Measurements from ENCODE around the gene UNC13D. TPM values are rescaled to one million over a fixed set of nuclear protein-coding genes. Genes with fewer than 3 reads are reported as not detected.

Gene UNC13D
- total and polyA plus RNA-seq, 2 experiments from 2014 or later: 0.06 to 0.65 TPM

- H4K20me1 ChIP-seq (ENCODE audit: insufficient read depth): no peaks in the 10 kb centered on the region
- no peak for DNase-seq
- H3K27me3 ChIP-seq (replicated peaks; ENCODE audit: insufficient read depth): no peaks in the 10 kb centered on the region
- 85 to 88% methylated on average over 8 of the region's 8 CpGs for WGBS, 2 experiments (ENCODE audit: low coverage in 1 of 2, low lambda C conversion rate in 2 of 2, missing lambda C conversion rate in 2 of 2)
- no peak overlapping the region for H2AFZ ChIP-seq
- no peak overlapping the region for H3K4me2 ChIP-seq (ENCODE audit: unreplicated experiment)
- H3K4me3 ChIP-seq: no peak overlapping the region
- no peaks in the 10 kb centered on the region for H3K79me2 ChIP-seq (ENCODE audit: insufficient read depth)
- TF ChIP-seq EZH2phosphoT487 (IDR thresholded peaks at IDR 0.05; ENCODE audit: insufficient read depth, low read depth) (no peak), EZH2 (IDR thresholded peaks at IDR 0.05; ENCODE audit: insufficient read depth, poor library complexity, severe bottlenecking) (no peak)
- H3F3A ChIP-seq (ENCODE audit: insufficient read depth): peaks cover 7% of the 10 kb centered on the region; the same call in 1 of the 2 replicates
- no peaks in the 10 kb centered on the region for H3K4me1 ChIP-seq (ENCODE audit: insufficient read depth)
- H3K9ac ChIP-seq: no peak overlapping the region
- in situ Hi-C loops (cut with MboI): no loop called here
- no peaks in the 10 kb centered on the region for H3K36me3 ChIP-seq (ENCODE audit: low read depth)
- no peaks in the 10 kb centered on the region for H3K9me2 ChIP-seq (ENCODE audit: insufficient read depth)
- H3K9me3 ChIP-seq (ENCODE audit: low read depth): no peaks in the 10 kb centered on the region
- H3K27ac ChIP-seq: no peak overlapping the region
Observed at GRCh38 chr17:75885431-75885830, 41.2 kb upstream of the UNC13D start.

- Histone ChIP-seq H3F3A (ENCODE audit: insufficient read depth) (0 out of 2 replicates have a peak, but pooled peaks cover 8% of the 10 kb centered on the region), H3K4me2 (ENCODE audit: unreplicated experiment) (no peak overlapping the region), H3K27me3 (replicated peaks; ENCODE audit: insufficient read depth) (peaks cover 12% of the 10 kb centered on the region), H3K4me1 (ENCODE audit: insufficient read depth) (peaks cover 5% of the 10 kb centered on the region; the same call in 1 of the 2 replicates), H4K20me1 (ENCODE audit: insufficient read depth) (no peaks in the 10 kb centered on the region), H3K79me2 (ENCODE audit: insufficient read depth) (no peaks in the 10 kb centered on the region), H3K9ac (no peak overlapping the region), H3K36me3 (ENCODE audit: low read depth) (no peaks in the 10 kb centered on the region), H3K27ac (no peak overlapping the region), H3K9me2 (ENCODE audit: insufficient read depth) (no peaks in the 10 kb centered on the region), H2AFZ (no peak overlapping the region), H3K4me3 (no peak overlapping the region), H3K9me3 (ENCODE audit: low read depth) (no peaks in the 10 kb centered on the region)
- no peak for DNase-seq
- 35 to 39% methylated on average over 15 of the region's 15 CpGs for WGBS, 2 experiments (ENCODE audit: low coverage in 1 of 2, low lambda C conversion rate in 2 of 2, missing lambda C conversion rate in 2 of 2)
- in situ Hi-C loops (cut with MboI): no loop called here
- no peak for TF ChIP-seq EZH2phosphoT487 (IDR thresholded peaks at IDR 0.05; ENCODE audit: insufficient read depth, low read depth)
- no peak for TF ChIP-seq EZH2 (IDR thresholded peaks at IDR 0.05; ENCODE audit: insufficient read depth, poor library complexity, severe bottlenecking)
Observed at GRCh38 chr17:75881678-75882454, 37.7 kb upstream of the UNC13D start.

GRCh38 chr17:75880266-75880665 is 36.1 kb upstream of the UNC13D start:
- in situ Hi-C loops (cut with MboI): no loop called here
- 55 to 61% methylated on average over 7 of the region's 7 CpGs for WGBS, 2 experiments (ENCODE audit: low coverage in 1 of 2, low lambda C conversion rate in 2 of 2, missing lambda C conversion rate in 2 of 2)
- H3K9me3 ChIP-seq (ENCODE audit: low read depth): no peaks in the 10 kb centered on the region
- no peak overlapping the region for H3K4me3 ChIP-seq
- H3K9ac ChIP-seq: no peak overlapping the region
- H3K9me2 ChIP-seq (ENCODE audit: insufficient read depth): no peaks in the 10 kb centered on the region
- no peaks in the 10 kb centered on the region for H3K36me3 ChIP-seq (ENCODE audit: low read depth)
- peaks cover 12% of the 10 kb centered on the region for H3K27me3 ChIP-seq (replicated peaks; ENCODE audit: insufficient read depth)
- H3F3A ChIP-seq (ENCODE audit: insufficient read depth): 0 out of 2 replicates have a peak, but pooled peaks cover 11% of the 10 kb centered on the region
- H2AFZ ChIP-seq: no peak overlapping the region
- no peak for DNase-seq
- no peak overlapping the region for H3K27ac ChIP-seq
- peaks cover 20% of the 10 kb centered on the region for H3K4me1 ChIP-seq (ENCODE audit: insufficient read depth)
- H3K79me2 ChIP-seq (ENCODE audit: insufficient read depth): no peaks in the 10 kb centered on the region
- H4K20me1 ChIP-seq (ENCODE audit: insufficient read depth): no peaks in the 10 kb centered on the region
- no peak overlapping the region for H3K4me2 ChIP-seq (ENCODE audit: unreplicated experiment)
- TF ChIP-seq EZH2phosphoT487 (IDR thresholded peaks at IDR 0.05; ENCODE audit: insufficient read depth, low read depth): no peak
- TF ChIP-seq EZH2 (IDR thresholded peaks at IDR 0.05; ENCODE audit: insufficient read depth, poor library complexity, severe bottlenecking): no peak

GRCh38 chr17:75878174-75878998 is 34.2 kb upstream of the UNC13D start, which contains the start of gene TRIM47:
TSS of gene TRIM47 (minus strand) at chr17:75878581. CDS start at chr17:75878548, 33 bp downstream.
- peak within 1 kb of the TSS; percentile 62 for H3K4me2 ChIP-seq (ENCODE audit: unreplicated experiment)

More at GRCh38 chr17:75878174-75878998, 34.2 kb upstream of the UNC13D start, which contains the start of gene TRIM47:
- Histone ChIP-seq H3K27ac (peak within 1 kb of the TSS; percentile 41), H3K79me2 (ENCODE audit: insufficient read depth) (no peaks in the 10 kb centered on the region), H3F3A (ENCODE audit: insufficient read depth) (0 out of 2 replicates have a peak, but pooled peaks cover 11% of the 10 kb centered on the region), H3K36me3 (ENCODE audit: low read depth) (no peaks in the 10 kb centered on the region), H4K20me1 (ENCODE audit: insufficient read depth) (no peaks in the 10 kb centered on the region), H2AFZ (peak within 1 kb of the TSS; percentile 67), H3K9ac (peak within 1 kb of the TSS; percentile 75), H3K9me2 (ENCODE audit: insufficient read depth) (no peaks in the 10 kb centered on the region), H3K4me1 (ENCODE audit: insufficient read depth) (peaks cover 20% of the 10 kb centered on the region), H3K27me3 (replicated peaks; ENCODE audit: insufficient read depth) (peaks cover 12% of the 10 kb centered on the region), H3K4me3 (peak within 1 kb of the TSS; percentile 63), H3K9me3 (ENCODE audit: low read depth) (no peaks in the 10 kb centered on the region)
- WGBS, 2 experiments (ENCODE audit: low coverage in 1 of 2, low lambda C conversion rate in 2 of 2, missing lambda C conversion rate in 2 of 2): 5 to 8% methylated on average over 39 to 68 of the region's 87 CpGs
- TF ChIP-seq EZH2 (IDR thresholded peaks at IDR 0.05; ENCODE audit: insufficient read depth, poor library complexity, severe bottlenecking) (no peak), EZH2phosphoT487 (IDR thresholded peaks at IDR 0.05; ENCODE audit: insufficient read depth, low read depth) (no peak)
- peak; percentile 72 for DNase-seq
- in situ Hi-C loops (cut with MboI): no loop called here

Data from GM23248 (cell line).